HepG2 (cell line): ENCODE measurements around the gene VCAN. TPM values are rescaled to one million over a fixed set of nuclear protein-coding genes. Genes with fewer than 3 reads are reported as not detected.
A peak's percentile ranks its signal among the peaks of the same experiment; 100 is the strongest.

Experiments used
- MED13 ChIP-seq: sonication (generic); formaldehyde crosslinking; IDR thresholded peaks from 2 replicates; pipeline ENCODE4 v1.5.0; 2020; ENCODE audit warnings: missing genetic modification reagents
- MIER3 ChIP-seq: IDR thresholded peaks from 2 replicates; pipeline ENCODE4 v1.6.1; 2016; ENCODE audit warnings: missing compliant biosample characterization, borderline replicate concordance
- PHF20 ChIP-seq: sonication (generic); formaldehyde crosslinking; IDR thresholded peaks from 2 replicates; pipeline ENCODE4 v1.5.0; 2020; ENCODE audit warnings: mild to moderate bottlenecking, missing genetic modification reagents
- PRDM10 ChIP-seq: sonication (generic); formaldehyde crosslinking; IDR thresholded peaks from 2 replicates; pipeline ENCODE4 v1.4.0; 2020; ENCODE audit warnings: low read depth, missing genetic modification reagents
- SP1 ChIP-seq, 2 experiments: fragments of 450-650 bp in 1 of 2; sonication (generic) in 1 of 2; formaldehyde crosslinking in 1 of 2; IDR thresholded peaks; 2 replicates each; pipeline versions ENCODE4 v1.4.0 to v1.6.1; 2016 to 2020; ENCODE audit warnings: missing genetic modification reagents in 1 of 2
- ZBTB7A ChIP-seq: sonication (generic); formaldehyde crosslinking; IDR thresholded peaks from 2 replicates; pipeline ENCODE4 v1.8.0; 2022; ENCODE audit warnings: mild to moderate bottlenecking, missing genetic modification reagents
- ZNF292 ChIP-seq: sonication (generic); formaldehyde crosslinking; IDR thresholded peaks from 2 replicates; pipeline ENCODE4 v1.8.1; 2022; ENCODE audit warnings: mild to moderate bottlenecking, low read depth, missing genetic modification reagents, borderline replicate concordance
- ZNF33B ChIP-seq: sonication (generic); formaldehyde crosslinking; IDR thresholded peaks from 2 replicates; pipeline ENCODE4 v1.5.1; 2020; ENCODE audit warnings: mild to moderate bottlenecking, missing genetic modification reagents
- ZNF550 ChIP-seq: sonication (generic); formaldehyde crosslinking; IDR thresholded peaks from 2 replicates; pipeline ENCODE4 v1.4.0; 2020; ENCODE audit warnings: mild to moderate bottlenecking, missing genetic modification reagents, borderline replicate concordance
- ZNF570 ChIP-seq: sonication (generic); formaldehyde crosslinking; IDR thresholded peaks from 2 replicates; pipeline ENCODE4 v1.4.0; 2020; ENCODE audit warnings: mild to moderate bottlenecking, missing genetic modification reagents, borderline replicate concordance
- ZNF781 ChIP-seq: sonication (generic); formaldehyde crosslinking; IDR thresholded peaks from 2 replicates; pipeline ENCODE4 v1.5.1; 2020; ENCODE audit warnings: borderline replicate concordance, mild to moderate bottlenecking, missing genetic modification reagents; ENCODE audit errors: not compliant biosample characterization
- polyA plus RNA-seq, 8 experiments: library from polyadenylated mRNA; depleted of rRNA in 3 of 8; stranded (reverse) in 7 of 8; unstranded in 1 of 8; fragments of >200 nt; fragmentation: Illumina TruSeq in 4 of 8; extraction: Trizol in 4 of 8; gene quantifications; 2 replicates each; pipeline versions ENCODE4 v1.2.1 to v1.2.3, GENCODE V29; 2011 to 2016; ENCODE audit warnings: low read depth in 4 of 8, missing spikeins in 1 of 8, mixed read lengths in 1 of 8; ENCODE audit not compliant: insufficient read depth in 1 of 8
- total RNA-seq, 5 experiments: library from RNA; depleted of rRNA; stranded (reverse); fragments of >200 nt; fragmentation: Illumina TruSeq; extraction: Trizol; gene quantifications; 2 replicates each; pipeline ENCODE4 v1.2.3, GENCODE V29; 2016; ENCODE audit warnings: low read depth in 1 of 5
- TF ChIP-seq, protein P1 (sequence below): sonication (generic); formaldehyde crosslinking; IDR thresholded peaks from 2 replicates; pipeline ENCODE4 v1.5.1; 2020; ENCODE audit warnings: missing genetic modification reagents, mild to moderate bottlenecking, borderline replicate concordance
- TF ChIP-seq, protein P2 (sequence below): sonication (generic); formaldehyde crosslinking; IDR thresholded peaks from 2 replicates; pipeline ENCODE4 v1.4.0; 2020; ENCODE audit warnings: mild to moderate bottlenecking, missing genetic modification reagents
- TF ChIP-seq, protein P3 (sequence below): sonication (generic); formaldehyde crosslinking; IDR thresholded peaks from 2 replicates; pipeline ENCODE4 v1.8.1; 2023; ENCODE audit warnings: mild to moderate bottlenecking, moderate library complexity, missing genetic modification reagents

VCAN gene
- total and polyA plus RNA-seq, 2 of the 13 experiments (the other 11 are each of a cell fraction or from before 2014, with no cell fraction given): 1.2 to 3.5 TPM

- TF ChIP-seq, protein P1, sequence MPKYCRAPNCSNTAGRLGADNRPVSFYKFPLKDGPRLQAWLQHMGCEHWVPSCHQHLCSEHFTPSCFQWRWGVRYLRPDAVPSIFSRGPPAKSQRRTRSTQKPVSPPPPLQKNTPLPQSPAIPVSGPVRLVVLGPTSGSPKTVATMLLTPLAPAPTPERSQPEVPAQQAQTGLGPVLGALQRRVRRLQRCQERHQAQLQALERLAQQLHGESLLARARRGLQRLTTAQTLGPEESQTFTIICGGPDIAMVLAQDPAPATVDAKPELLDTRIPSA (CRISPR knock-in tag): no peak
- TF ChIP-seq, protein P2, sequence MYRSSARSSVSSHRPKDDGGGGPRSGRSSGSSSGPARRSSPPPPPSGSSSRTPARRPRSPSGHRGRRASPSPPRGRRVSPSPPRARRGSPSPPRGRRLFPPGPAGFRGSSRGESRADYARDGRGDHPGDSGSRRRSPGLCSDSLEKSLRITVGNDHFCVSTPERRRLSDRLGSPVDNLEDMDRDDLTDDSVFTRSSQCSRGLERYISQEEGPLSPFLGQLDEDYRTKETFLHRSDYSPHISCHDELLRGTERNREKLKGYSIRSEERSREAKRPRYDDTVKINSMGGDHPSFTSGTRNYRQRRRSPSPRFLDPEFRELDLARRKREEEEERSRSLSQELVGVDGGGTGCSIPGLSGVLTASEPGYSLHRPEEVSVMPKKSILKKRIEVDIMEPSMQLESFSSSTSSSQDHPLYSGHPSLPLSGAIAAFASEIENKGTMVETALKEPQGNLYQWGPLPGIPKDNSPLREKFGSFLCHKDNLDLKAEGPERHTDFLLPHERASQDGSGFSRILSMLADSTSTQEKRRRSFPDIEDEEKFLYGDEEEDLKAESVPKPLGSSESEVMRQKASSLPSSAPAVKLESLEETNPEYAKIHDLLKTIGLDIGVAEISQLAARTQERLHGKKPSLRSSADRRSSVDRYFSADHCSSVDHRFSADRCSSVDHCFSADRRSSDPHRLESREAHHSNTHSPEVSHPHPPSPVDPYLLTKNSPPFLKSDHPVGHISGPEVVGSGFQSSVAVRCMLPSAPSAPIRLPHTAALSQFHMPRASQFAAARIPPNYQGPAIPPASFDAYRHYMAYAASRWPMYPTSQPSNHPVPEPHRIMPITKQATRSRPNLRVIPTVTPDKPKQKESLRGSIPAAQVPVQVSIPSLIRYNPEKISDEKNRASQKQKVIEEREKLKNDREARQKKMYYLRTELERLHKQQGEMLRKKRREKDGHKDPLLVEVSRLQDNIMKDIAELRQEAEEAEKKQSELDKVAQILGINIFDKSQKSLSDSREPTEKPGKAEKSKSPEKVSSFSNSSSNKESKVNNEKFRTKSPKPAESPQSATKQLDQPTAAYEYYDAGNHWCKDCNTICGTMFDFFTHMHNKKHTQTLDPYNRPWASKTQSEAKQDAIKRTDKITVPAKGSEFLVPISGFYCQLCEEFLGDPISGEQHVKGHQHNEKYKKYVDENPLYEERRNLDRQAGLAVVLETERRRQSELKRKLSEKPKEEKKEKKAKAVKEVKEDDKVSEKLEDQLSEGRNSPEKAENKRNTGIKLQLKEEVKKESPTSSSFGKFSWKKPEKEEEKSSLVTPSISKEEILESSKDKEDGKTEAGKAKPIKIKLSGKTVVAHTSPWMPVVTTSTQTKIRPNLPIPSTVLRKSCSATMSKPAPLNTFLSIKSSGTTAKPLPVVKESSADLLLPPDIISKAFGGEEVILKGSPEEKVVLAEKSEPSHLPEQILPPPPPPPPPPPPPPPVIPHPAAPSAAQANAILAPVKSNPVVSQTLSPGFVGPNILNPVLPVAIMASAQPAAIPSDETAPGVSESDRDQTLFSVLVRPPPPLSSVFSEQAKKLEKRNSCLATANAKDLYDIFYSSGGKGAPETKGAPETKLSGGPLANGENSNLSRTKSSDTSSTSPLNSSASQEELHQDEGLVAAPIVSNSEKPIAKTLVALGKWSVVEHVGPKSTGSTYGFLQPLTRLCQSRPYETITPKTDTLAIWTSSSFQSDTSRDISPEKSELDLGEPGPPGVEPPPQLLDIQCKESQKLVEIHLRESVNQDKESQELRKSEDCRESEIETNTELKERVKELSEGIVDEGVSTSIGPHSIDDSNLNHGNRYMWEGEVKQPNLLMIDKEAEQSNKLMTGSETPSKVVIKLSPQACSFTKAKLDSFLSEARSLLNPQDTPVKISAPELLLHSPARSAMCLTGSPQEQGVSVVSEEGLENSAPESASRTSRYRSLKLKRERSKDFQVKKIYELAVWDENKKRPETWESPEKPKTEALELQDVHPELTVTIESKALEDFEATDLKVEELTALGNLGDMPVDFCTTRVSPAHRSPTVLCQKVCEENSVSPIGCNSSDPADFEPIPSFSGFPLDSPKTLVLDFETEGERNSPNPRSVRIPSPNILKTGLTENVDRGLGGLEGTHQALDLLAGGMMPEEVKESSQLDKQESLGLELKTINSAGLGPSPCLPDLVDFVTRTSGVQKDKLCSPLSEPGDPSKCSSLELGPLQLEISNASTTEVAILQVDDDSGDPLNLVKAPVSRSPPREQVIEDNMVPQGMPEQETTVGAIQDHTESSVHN (CRISPR knock-in tag): no peak
- TF ChIP-seq SP1 (IDR thresholded peaks at IDR 0.05) (no peak), SP1 (CRISPR knock-in tag; IDR thresholded peaks at IDR 0.05) (no peak), ZNF33B (no peak), ZNF570 (CRISPR knock-in tag) (no peak), ZBTB7A (CRISPR knock-in tag) (no peak), ZNF550 (CRISPR knock-in tag) (no peak), PHF20 (CRISPR knock-in tag) (no peak), PRDM10 (CRISPR knock-in tag) (no peak), ZNF292 (CRISPR knock-in tag) (no peak), ZNF781 (CRISPR knock-in tag) (no peak), MED13 (CRISPR knock-in tag) (no peak), MIER3 (CRISPR knock-in tag) (no peak)
- TF ChIP-seq, protein P3, sequence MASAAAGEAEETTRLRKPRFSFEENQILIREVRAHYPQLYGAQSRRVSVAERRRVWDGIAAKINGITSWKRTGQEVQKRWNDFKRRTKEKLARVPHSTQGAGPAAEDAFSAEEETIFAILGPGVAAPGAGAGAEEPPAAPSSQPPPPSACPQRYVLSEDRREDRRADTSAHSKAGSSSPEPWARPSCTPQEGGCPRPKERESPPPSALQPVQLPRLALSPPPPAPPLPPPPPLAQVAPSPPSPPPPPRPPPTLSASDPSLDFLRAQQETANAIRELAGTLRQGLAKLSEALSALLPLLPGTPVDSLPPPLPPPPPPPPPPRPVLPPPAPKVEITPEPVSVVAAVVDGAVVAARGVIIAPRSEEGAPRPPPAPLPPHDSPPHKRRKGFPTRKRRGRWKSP: 0 out of 2 replicates have a peak, but pooled peaks have one; percentile 20
These were observed 2.0 kb downstream of the VCAN start (continued) for GRCh38 chr5:83473346-83474160.
